ENCODE data around the gene MRPL14. TPM values are rescaled to one million over a fixed set of nuclear protein-coding genes. Genes with fewer than 3 reads are reported as not detected.
A peak's percentile ranks its signal among the peaks of the same experiment; 100 is the strongest.

The MRPL14 gene
- total and polyA plus RNA-seq, 9 of the 15 experiments (the other 6 are each of a cell fraction or from before 2014, with no cell fraction given), result 126 to 424 (median 165) TPM

DNA sequence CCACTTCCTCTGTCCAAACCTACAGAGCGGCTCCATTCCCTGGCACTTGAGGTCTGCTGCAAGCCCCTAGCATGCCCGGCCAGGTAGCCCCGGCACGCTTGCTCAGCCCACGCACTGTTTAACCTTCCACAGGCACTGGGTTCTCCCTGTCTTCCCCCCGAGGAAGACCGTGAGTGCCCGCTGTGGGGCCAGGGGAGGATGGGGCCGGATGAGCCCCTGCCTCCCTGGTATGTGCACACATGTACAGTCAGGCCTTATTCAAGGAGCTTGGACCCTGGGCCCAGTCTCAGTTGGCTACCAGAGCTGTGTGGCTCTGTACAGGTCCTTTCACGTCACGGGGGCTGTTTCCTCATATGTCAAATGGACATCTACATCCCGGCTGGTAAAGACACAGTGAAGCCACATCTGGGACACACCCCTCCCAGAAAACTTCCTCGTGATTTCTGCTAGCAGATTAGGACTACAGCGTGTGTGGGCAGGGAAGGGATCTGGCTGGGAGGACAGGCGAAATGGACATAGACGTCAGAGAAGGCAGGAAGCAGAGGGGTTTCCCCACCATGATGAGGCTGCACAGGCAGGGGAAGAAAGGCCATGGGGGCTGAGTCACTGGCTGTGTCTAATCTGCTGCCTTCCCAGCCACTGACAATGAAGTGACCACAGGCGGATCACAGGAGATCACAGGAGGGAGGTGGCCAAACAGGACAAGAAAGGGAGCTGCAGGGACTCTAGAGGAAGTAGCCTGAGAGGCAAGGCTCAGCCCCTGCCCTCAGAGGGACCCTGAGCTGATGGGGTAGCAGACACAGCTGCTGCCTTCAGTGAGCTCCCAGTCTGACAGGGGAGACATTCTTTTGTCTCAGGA is 62.9 kb downstream of the MRPL14 start (continued):
- TF ChIP-seq, protein P1, sequence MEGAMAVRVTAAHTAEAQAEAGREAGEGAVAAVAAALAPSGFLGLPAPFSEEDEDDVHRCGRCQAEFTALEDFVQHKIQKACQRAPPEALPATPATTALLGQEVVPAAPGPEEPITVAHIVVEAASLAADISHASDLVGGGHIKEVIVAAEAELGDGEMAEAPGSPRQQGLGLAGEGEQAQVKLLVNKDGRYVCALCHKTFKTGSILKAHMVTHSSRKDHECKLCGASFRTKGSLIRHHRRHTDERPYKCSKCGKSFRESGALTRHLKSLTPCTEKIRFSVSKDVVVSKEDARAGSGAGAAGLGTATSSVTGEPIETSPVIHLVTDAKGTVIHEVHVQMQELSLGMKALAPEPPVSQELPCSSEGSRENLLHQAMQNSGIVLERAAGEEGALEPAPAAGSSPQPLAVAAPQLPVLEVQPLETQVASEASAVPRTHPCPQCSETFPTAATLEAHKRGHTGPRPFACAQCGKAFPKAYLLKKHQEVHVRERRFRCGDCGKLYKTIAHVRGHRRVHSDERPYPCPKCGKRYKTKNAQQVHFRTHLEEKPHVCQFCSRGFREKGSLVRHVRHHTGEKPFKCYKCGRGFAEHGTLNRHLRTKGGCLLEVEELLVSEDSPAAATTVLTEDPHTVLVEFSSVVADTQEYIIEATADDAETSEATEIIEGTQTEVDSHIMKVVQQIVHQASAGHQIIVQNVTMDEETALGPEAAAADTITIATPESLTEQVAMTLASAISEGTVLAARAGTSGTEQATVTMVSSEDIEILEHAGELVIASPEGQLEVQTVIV (CRISPR knock-in tag; IDR thresholded peaks at IDR 0.05; ENCODE audit: borderline replicate concordance), result no peak
- TF ChIP-seq SMAD3 (CRISPR knock-in tag; conservative IDR thresholded peaks at IDR 0.05) (0 out of 2 replicates have a peak, but pooled peaks have one; percentile 16), ZNF436 (CRISPR knock-in tag; IDR thresholded peaks at IDR 0.05) (no peak), NEUROD1 (IDR thresholded peaks at IDR 0.05; ENCODE audit: borderline replicate concordance, low read depth, low read length, partially characterized antibody) (peak; percentile 43), RBM15 (IDR thresholded peaks at IDR 0.05; ENCODE audit: insufficient read depth, low read length) (no peak), ZNF57 (CRISPR knock-in tag; IDR thresholded peaks at IDR 0.05) (no peak), HMGN3 (IDR thresholded peaks at IDR 0.05; ENCODE audit: borderline replicate concordance, extremely low read depth, insufficient read length, low read depth, low read length) (no peak), STAT5A (IDR thresholded peaks at IDR 0.05; ENCODE audit: borderline replicate concordance, low read length) (no peak), DNMT1 (IDR thresholded peaks at IDR 0.05) (no peak; the same call in 1 of the 2 replicates), DDX20 (tag; IDR thresholded peaks at IDR 0.05; ENCODE audit: low read depth) (no peak), TCF3 (CRISPR knock-in tag; IDR thresholded peaks at IDR 0.05) (peak; percentile 78; the same call in 1 of the 2 replicates), ZKSCAN3 (CRISPR knock-in tag; IDR thresholded peaks at IDR 0.05) (no peak), TBP (optimal IDR thresholded peaks at IDR 0.05; ENCODE audit: low read depth, low read length) (no peak), TBL1XR1 (IDR thresholded peaks at IDR 0.05; ENCODE audit: low read length in 2 of 2) (peak in 1 of 2 experiments; percentile 78; a peak in 2 of 4 replicates), HCFC1 (IDR thresholded peaks at IDR 0.05; ENCODE audit: low read depth, low read length) (0 out of 2 replicates have a peak, but pooled peaks have one; percentile 33), SLC30A9 (CRISPR knock-in tag; IDR thresholded peaks at IDR 0.05) (no peak), ILF3 (IDR thresholded peaks at IDR 0.05; ENCODE audit: borderline replicate concordance) (no peak)
- TF ChIP-seq, protein P2, sequence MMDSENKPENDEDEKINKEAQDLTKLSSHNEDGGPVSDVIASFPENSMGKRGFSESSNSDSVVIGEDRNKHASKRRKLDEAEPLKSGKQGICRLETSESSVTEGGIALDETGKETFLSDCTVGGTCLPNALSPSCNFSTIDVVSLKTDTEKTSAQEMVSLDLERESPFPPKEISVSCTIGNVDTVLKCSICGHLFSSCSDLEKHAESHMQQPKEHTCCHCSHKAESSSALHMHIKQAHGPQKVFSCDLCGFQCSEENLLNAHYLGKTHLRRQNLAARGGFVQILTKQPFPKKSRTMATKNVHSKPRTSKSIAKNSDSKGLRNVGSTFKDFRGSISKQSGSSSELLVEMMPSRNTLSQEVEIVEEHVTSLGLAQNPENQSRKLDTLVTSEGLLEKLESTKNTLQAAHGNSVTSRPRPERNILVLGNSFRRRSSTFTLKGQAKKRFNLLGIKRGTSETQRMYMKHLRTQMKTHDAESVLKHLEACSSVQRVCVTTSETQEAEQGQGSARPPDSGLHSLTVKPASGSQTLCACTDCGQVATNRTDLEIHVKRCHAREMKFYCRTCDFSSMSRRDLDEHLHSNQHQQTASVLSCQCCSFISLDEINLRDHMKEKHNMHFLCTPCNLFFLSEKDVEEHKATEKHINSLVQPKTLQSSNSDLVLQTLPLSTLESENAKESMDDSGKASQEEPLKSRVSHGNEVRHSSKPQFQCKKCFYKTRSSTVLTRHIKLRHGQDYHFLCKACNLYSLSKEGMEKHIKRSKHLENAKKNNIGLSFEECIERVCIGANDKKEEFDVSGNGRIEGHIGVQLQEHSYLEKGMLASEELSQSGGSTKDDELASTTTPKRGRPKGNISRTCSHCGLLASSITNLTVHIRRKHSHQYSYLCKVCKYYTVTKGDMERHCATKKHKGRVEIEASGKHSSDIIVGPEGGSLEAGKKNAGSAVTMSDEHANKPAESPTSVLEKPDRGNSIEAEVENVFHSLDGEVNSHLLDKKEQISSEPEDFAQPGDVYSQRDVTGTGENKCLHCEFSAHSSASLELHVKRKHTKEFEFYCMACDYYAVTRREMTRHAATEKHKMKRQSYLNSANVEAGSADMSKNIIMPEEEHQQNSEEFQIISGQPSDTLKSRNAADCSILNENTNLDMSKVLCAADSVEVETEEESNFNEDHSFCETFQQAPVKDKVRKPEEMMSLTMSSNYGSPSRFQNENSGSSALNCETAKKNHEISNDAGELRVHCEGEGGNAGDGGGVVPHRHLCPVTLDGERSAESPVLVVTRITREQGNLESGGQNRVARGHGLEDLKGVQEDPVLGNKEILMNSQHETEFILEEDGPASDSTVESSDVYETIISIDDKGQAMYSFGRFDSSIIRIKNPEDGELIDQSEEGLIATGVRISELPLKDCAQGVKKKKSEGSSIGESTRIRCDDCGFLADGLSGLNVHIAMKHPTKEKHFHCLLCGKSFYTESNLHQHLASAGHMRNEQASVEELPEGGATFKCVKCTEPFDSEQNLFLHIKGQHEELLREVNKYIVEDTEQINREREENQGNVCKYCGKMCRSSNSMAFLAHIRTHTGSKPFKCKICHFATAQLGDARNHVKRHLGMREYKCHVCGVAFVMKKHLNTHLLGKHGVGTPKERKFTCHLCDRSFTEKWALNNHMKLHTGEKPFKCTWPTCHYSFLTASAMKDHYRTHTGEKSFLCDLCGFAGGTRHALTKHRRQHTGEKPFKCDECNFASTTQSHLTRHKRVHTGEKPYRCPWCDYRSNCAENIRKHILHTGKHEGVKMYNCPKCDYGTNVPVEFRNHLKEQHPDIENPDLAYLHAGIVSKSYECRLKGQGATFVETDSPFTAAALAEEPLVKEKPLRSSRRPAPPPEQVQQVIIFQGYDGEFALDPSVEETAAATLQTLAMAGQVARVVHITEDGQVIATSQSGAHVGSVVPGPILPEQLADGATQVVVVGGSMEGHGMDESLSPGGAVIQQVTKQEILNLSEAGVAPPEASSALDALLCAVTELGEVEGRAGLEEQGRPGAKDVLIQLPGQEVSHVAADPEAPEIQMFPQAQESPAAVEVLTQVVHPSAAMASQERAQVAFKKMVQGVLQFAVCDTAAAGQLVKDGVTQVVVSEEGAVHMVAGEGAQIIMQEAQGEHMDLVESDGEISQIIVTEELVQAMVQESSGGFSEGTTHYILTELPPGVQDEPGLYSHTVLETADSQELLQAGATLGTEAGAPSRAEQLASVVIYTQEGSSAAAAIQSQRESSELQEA (IDR thresholded peaks at IDR 0.05; ENCODE audit: low read depth), result no peak

All from K562 (cell line).